HTERT RPE-1 (cell line): ENCODE measurements around the gene STK24.

Experiments
- in situ Hi-C: fragments of 300-500 bp; cut with MboI; formaldehyde crosslinking; loops from 4 replicates; pipeline ENCODE4 v1.14.3; 2020; ENCODE audit warnings: low sequenced_read_pairs

The STK24 gene

GRCh38 chr13:98457053-98457452 lies 119.9 kb downstream of the STK24 start:
- in situ Hi-C loops, result no loop called here

- in situ Hi-C loops, result no loop called here
These were observed 120.5 kb downstream of the STK24 start for GRCh38 chr13:98456413-98456845.

GRCh38 chr13:98454389-98454881 lies 122.5 kb downstream of the STK24 start:
- in situ Hi-C loops, result no loop called here

GRCh38 chr13:98452851-98453843 lies 123.8 kb downstream of the STK24 start:
- in situ Hi-C loops, result no loop called here

- in situ Hi-C loops, result no loop called here
These were observed 125.0 kb downstream of the STK24 start for GRCh38 chr13:98451676-98452470.

GRCh38 chr13:98450539-98451111 lies 126.3 kb downstream of the STK24 start:
- in situ Hi-C loops, result no loop called here

- in situ Hi-C loops, result no loop called here
These were observed 126.9 kb downstream of the STK24 start for GRCh38 chr13:98450026-98450425.

- in situ Hi-C loops, result no loop called here
These were observed 127.6 kb downstream of the STK24 start for GRCh38 chr13:98449273-98449672.

GRCh38 chr13:98448642-98448928 lies 128.3 kb downstream of the STK24 start:
- in situ Hi-C loops, result no loop called here

GRCh38 chr13:98447881-98448641 lies 128.8 kb downstream of the STK24 start:
- in situ Hi-C loops, result no loop called here

GRCh38 chr13:98447130-98447529 lies 129.8 kb downstream of the STK24 start:
- in situ Hi-C loops, result no loop called here

GRCh38 chr13:98446234-98446621 lies 130.7 kb downstream of the STK24 start:
- in situ Hi-C loops, result no loop called here

GRCh38 chr13:98445340-98446233 lies 131.3 kb downstream of the STK24 start:
- in situ Hi-C loops, result no loop called here

- in situ Hi-C loops, result no loop called here
These were observed 132.5 kb downstream of the STK24 start for GRCh38 chr13:98444381-98444780.

- in situ Hi-C loops, result no loop called here
These were observed 133.0 kb downstream of the STK24 start for GRCh38 chr13:98443800-98444325.

- in situ Hi-C loops, result no loop called here
These were observed 133.6 kb downstream of the STK24 start for GRCh38 chr13:98443329-98443728.

GRCh38 chr13:98442391-98443230 lies 134.3 kb downstream of the STK24 start:
- in situ Hi-C loops, result no loop called here

GRCh38 chr13:98441056-98441676 lies 135.7 kb downstream of the STK24 start:
- in situ Hi-C loops, result no loop called here
